NOMO-1 (cell line): ENCODE data around the gene FOXD2.

Experiments
- DNase-seq, 2 experiments: peaks; one replicate each; lab custom pipeline; 2025; ENCODE audit not compliant: unreplicated experiment in 2 of 2; lab: John Stamatoyannopoulos, UW

FOXD2 gene

DNA sequence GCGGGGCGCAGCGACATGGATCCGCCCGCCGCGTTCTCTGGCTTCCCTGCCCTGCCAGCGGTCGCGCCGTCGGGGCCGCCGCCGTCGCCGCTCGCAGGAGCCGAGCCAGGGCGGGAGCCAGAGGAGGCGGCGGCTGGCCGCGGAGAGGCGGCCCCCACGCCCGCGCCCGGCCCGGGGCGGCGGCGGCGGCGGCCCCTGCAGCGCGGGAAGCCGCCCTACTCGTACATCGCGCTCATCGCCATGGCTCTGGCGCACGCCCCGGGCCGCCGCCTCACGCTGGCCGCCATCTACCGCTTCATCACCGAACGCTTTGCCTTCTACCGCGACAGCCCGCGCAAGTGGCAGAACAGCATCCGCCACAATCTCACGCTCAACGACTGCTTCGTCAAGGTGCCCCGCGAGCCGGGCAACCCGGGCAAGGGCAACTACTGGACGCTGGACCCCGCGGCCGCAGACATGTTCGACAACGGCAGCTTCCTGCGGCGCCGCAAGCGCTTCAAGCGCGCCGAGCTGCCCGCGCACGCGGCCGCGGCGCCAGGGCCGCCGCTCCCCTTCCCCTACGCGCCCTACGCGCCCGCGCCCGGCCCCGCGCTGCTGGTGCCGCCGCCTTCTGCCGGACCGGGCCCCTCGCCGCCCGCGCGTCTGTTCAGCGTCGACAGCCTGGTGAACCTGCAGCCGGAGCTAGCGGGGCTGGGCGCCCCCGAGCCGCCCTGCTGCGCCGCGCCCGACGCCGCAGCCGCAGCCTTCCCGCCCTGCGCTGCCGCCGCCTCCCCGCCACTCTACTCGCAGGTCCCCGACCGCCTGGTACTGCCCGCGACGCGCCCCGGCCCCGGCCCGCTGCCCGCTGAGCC, 21.3 kb upstream of the FOXD2 start:
- no peak for DNase-seq

DNA sequence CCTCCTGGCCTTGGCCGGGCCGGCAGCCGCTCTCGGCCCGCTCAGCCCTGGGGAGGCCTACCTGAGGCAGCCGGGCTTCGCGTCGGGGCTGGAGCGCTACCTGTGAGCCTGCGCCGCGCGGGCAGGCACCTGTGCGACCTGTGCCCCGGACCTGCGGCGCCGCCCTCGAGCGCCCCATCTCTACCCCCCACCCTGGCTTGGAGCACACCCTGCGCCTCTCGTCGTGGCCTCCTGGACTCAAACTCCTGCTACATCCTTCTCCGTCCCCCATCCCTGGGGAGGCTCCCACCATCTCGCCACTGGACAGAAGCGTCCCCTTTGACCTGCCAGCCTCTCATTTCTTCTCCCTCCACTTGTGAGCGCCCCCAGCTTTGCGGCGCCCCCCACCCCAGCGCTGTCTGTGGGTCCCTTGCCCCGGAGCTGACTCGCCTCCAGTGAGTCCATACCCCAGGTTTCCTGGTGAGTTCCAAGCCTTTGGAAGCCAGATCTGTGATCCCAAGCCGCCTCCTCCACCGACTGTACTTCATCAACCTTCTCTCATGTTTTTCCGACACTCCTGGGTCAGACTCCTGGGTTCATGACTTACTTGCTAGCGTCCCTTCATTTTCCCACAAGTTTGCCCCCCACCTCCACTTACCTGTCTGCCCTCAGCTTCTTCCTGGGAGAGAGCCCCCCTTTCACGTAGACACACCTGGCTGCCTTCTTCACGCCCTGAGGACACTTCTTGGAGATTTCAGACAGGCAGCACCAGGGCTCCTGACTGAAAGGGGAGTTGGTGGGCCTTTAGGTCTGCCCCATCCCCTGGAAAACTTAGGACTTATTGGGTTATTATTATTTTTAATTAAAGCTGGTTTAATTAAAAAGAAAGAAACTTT, 20.4 kb upstream of the FOXD2 start:
- no peak for DNase-seq

DNA sequence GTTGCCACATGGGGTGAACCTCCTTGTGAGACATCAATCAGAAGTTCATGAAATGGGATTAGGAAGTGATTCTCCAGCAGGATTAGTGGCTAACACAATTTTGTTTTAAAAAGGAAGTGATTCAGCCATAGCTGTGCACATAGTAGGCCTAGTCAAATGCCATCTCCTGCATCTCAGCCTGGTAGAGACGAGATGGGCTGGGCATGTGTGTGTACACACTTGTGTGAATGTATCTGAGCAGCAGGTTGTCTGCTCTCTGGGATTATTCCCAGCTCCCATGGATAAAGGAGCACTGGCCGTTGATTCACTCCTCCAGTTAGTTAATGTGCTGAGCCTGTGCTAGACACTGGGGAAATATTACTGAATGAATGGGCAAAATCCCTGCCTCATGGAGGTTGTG, 19.7 kb upstream of the FOXD2 start:
- no peak for DNase-seq

DNA sequence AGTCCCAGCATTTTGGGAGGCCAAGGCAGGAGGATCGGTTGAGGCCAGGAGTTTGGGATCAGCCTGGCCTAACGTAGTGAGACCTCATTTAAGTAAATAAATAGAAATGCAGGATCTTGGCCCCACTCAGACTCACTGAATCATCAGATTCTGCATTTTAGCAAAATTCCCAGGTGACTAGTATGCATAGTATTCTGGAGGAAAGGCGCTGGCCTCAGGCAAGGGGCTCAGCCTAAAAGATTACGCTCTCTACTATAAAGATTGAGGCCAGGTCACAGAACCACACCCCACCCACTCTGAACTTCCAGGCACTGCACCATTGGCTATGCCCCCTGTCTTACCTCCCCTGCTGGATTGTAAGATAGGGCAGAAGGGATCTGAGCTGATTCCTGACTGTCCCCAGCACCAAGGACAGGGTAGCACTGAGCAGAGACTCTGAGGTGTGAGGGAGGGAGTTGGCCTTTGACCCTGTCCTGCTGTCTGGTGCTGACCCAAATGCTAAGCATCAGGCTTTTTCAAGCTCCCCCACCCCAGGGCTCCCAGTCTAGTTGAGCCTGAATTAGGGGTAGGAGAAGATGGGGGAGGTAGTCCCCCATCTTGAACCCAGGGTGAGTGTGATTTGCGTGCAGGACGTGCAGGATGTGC, 19.0 kb upstream of the FOXD2 start:
- no peak for DNase-seq

- no peak for DNase-seq
These were observed 17.3 kb upstream of the FOXD2 start for GRCh38 chr1:47420547-47420946.

DNA sequence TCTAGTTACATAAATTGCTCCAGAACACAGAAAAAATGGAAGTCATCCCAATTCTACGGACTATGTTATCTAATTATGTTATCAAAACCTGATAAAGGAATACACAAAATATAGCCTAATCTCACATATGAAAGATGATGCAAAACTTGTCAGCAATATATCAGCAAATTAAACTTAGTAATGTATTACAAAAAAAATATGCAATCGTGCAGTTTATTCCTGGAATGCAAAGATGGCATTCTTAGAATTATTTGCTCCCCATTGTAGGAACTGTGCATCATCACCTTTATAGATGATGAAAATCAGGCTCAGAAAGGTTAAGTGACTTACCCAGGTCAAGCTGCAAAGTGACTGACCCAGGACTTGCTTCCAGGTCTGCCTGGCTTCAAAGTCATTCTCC, 14.0 kb upstream of the FOXD2 start:
- DNase-seq, result no peak

- DNase-seq, result no peak
These were observed 13.4 kb upstream of the FOXD2 start for GRCh38 chr1:47424336-47424982.

DNA sequence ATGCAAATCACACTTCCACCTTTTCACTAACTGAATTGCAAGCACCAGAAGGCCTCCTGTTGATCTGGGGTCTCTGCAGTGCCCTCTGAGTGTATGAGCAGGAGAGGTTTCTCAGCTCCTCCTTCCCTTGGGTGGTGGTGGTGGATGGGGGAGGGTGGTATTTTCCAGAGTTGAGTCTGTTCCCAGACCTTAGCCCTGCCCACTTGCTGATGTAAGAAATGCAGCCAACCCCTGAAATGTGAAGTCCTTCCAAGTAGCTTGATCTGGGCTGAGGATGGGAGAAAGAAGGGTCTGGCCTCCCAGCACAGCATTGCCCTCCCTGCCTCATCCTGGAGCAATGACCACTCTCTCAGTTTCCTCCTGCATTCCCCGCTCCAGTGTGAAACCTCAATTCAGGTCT, 6.3 kb upstream of the FOXD2 start:
- DNase-seq, result no peak

- peak; percentile 48 to 76 for DNase-seq
These were observed 5.5 kb upstream of the FOXD2 start for GRCh38 chr1:47432071-47433036.

GRCh38 chr1:47433037-47433421, 4.8 kb upstream of the FOXD2 start:
- DNase-seq, result no peak

GRCh38 chr1:47433477-47434050, 4.3 kb upstream of the FOXD2 start:
- DNase-seq, result no peak

- DNase-seq, result no peak
These were observed 3.6 kb upstream of the FOXD2 start for GRCh38 chr1:47434051-47434842.

GRCh38 chr1:47435506-47436303, 2.1 kb upstream of the FOXD2 start:
- no peak for DNase-seq

DNA sequence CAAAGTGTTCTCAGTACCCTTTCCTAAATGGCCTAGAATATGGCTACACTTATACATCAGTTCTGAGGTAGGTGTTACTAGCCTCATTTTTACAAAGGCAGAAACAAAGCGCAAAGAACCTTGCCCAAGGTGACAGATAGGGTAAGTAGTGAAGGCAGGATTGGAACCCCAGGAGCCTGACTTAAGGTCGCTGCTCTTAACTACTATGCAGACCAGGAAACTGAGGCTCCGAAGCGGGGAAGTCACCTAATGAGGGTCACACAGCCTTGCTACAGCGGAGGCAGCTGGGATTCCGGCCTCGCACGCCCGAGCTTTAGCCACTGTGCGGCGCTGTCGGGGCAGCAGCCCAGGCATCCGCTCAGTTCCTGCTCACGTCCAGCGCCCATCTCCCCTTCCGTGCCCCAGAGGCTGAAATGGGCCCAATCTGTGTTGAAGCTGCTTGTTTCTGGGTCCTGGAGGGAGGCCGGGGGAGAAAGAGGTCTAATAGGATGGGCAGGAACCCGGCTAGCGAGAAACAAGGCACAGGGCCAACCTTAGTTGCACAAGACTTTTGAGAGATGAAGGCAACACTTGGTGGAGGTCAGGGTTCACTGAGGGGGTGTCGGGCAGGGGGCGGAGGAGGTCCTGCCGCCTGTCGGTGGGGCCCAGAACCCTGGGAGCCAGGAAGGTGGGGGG, 1.4 kb upstream of the FOXD2 start:
- peak; percentile 79 to 80 for DNase-seq

DNA sequence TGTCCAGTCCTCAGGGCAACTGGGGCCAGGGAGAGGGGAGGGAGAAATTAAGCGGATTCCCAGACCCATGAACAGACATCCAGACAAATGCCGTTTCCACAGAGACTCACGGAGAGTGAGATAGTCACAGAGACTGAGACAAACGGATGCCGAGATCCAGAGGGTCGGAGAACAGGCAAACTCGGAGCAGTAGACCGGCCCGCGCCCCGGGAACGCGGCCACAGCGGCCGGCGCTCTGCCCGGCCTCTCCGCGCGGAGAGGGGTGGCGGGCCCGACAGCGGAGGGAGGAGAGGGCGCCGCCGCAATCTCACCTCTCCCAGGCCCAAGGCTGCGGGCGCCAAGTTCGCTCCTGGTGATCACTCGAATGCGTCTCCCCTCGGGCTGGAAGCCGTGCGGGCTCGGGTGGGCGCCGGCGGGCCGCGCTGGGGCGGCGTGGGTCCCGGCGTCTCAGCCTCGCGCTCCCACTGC, 831 bp upstream of the FOXD2 start:
- peak in 1 of 2 experiments; percentile 20 for DNase-seq

DNA sequence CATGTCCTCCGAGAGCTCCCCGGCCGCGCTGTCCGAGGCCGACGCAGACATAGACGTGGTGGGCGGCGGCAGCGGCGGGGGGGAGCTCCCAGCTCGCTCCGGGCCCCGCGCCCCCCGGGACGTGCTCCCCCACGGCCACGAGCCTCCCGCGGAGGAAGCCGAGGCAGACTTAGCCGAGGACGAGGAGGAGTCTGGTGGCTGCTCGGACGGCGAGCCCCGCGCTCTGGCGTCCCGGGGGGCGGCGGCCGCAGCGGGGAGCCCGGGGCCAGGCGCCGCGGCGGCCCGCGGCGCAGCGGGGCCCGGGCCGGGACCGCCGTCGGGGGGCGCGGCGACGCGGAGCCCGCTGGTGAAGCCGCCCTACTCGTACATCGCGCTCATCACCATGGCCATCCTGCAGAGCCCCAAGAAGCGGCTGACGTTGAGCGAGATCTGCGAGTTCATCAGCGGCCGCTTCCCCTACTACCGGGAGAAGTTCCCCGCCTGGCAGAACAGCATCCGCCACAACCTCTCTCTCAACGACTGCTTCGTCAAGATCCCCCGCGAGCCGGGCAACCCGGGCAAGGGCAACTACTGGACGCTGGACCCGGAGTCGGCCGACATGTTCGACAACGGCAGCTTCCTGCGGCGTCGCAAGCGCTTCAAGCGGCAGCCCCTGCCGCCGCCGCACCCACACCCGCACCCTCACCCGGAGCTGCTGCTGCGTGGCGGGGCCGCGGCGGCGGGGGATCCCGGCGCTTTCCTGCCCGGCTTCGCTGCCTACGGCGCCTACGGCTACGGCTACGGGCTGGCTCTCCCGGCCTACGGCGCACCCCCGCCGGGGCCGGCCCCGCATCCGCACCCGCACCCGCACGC, 547 bp downstream of the FOXD2 start:
- DNase-seq, result no peak
